SK-N-MC (cell line): Measurements from ENCODE around the gene SEC61G.

Experiments
- EZH2 ChIP-seq: fragments of 200-600 bp; sonication (generic); IDR thresholded peaks from one replicate; pipeline ENCODE4 v1.6.1; 2017; ENCODE audit warnings: antibody characterized with exemption
- FOXP2 ChIP-seq: optimal IDR thresholded peaks from 2 replicates; pipeline ENCODE3; 2011; ENCODE audit warnings: mild to moderate bottlenecking, moderate library complexity; ENCODE audit not compliant: insufficient read depth; ENCODE audit errors: extremely low read length, control extremely low read depth
- POLR2AphosphoS5 ChIP-seq: IDR thresholded peaks from 2 replicates; pipeline ENCODE4 v1.6.1; 2012; ENCODE audit warnings: mild to moderate bottlenecking, low read depth, low read length, borderline replicate concordance

- TF ChIP-seq EZH2, result no peak
- TF ChIP-seq POLR2AphosphoS5, result no peak
- no peak for TF ChIP-seq FOXP2
These were observed 43.1 kb upstream of the SEC61G start for GRCh38 chr7:54802114-54802513.
